ENCODE measurements around the gene MTTP.

DNA sequence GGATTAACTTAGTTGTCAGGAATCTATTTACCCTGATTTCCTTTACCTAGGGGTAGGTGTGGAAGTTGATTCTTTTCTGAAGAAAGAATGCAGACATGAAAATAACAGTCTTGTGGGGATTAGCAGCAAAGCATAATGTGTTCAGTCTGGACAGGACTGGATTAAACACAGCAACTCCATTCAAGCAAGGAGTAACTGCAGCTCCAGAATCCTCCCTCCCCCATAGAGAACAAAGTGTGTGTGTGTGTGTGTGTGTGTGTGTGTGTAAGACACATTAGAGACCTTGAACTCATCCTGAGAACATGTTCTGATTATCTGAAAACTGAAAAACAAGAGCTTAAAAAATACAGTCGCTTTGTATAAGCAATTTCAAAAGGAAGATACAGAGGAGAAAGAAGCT is 73.7 kb downstream of the MTTP start:
- TF ChIP-seq, protein P1, sequence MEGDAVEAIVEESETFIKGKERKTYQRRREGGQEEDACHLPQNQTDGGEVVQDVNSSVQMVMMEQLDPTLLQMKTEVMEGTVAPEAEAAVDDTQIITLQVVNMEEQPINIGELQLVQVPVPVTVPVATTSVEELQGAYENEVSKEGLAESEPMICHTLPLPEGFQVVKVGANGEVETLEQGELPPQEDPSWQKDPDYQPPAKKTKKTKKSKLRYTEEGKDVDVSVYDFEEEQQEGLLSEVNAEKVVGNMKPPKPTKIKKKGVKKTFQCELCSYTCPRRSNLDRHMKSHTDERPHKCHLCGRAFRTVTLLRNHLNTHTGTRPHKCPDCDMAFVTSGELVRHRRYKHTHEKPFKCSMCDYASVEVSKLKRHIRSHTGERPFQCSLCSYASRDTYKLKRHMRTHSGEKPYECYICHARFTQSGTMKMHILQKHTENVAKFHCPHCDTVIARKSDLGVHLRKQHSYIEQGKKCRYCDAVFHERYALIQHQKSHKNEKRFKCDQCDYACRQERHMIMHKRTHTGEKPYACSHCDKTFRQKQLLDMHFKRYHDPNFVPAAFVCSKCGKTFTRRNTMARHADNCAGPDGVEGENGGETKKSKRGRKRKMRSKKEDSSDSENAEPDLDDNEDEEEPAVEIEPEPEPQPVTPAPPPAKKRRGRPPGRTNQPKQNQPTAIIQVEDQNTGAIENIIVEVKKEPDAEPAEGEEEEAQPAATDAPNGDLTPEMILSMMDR (IDR thresholded peaks at IDR 0.05) = no peak
- no peak for TF ChIP-seq POLR2A (IDR thresholded peaks at IDR 0.05)

Data from thyroid gland (tissue), 4 donors.